SK-N-SH (cell line): ENCODE measurements around the gene LEMD1. TPM values are rescaled to one million over a fixed set of nuclear protein-coding genes. Genes with fewer than 3 reads are reported as not detected.

Experiments used
- CTCF ChIA-PET: fragments of 300-600, 350-600 bp; formaldehyde crosslinking; extraction: SDS; loops from one replicate; lab custom pipeline; 2021; lab: Yijun Ruan, JAX
- POLR2A ChIA-PET: fragments of 350-600 bp; sonication (Branson Sonifier 250); formaldehyde crosslinking; extraction: SDS; loops from one replicate; lab custom pipeline; 2020; ENCODE audit warnings: antibody characterized with exemption, inconsistent platforms; lab: Yijun Ruan, JAX
- DNase-seq: peaks from one replicate; pipeline ENCODE4 v3.0.0; 2012
- H2AFZ ChIP-seq: fragments of 200-600 bp; sonication (generic); 2 replicates; pipeline ENCODE4 v1.8.1; 2016; ENCODE audit warnings: antibody characterized with exemption, mild to moderate bottlenecking, low read depth
- H3F3A ChIP-seq: fragments of 200-600 bp; sonication (generic); replicated peaks from 2 replicates; pipeline ENCODE3; 2016; ENCODE audit warnings: antibody characterized with exemption, mild to moderate bottlenecking; ENCODE audit not compliant: insufficient read depth
- H3K27ac ChIP-seq, 2 experiments: fragments of 200-500 bp in 1 of 2; fragments of 200-600 bp in 1 of 2; sonication (Bioruptor generic) in 1 of 2; sonication (generic), shearing (Covaris generic) in 1 of 2; 2 replicates each; pipeline versions ENCODE4 v1.5.1 to v1.6.1; 2014 to 2016; ENCODE audit warnings: low read depth in 2 of 2, inconsistent platforms in 1 of 2, low read length in 1 of 2, mild to moderate bottlenecking in 1 of 2, mixed read lengths in 1 of 2
- H3K27me3 ChIP-seq: fragments of 200-600 bp; sonication (generic), shearing (Covaris generic); 2 replicates; pipeline ENCODE4 v1.6.1; 2016; ENCODE audit warnings: mixed run types; ENCODE audit not compliant: insufficient read depth
- H3K36me3 ChIP-seq, 2 experiments: fragments of 200-500 bp in 1 of 2; fragments of 200-600 bp in 1 of 2; sonication (Bioruptor generic) in 1 of 2; sonication (generic) in 1 of 2; replicated peaks in 1 of 2; 2 replicates each; pipeline versions ENCODE3 to v1.5.1; 2014 to 2016; ENCODE audit warnings: low read length in 1 of 2, mild to moderate bottlenecking in 1 of 2; ENCODE audit not compliant: insufficient read depth in 2 of 2, control insufficient read depth in 1 of 2
- H3K4me1 ChIP-seq, 2 experiments: fragments of 200-500 bp in 1 of 2; fragments of 200-600 bp in 1 of 2; sonication (Bioruptor generic) in 1 of 2; sonication (generic), shearing (Covaris generic) in 1 of 2; 2 replicates each; pipeline versions ENCODE4 v1.5.1 to v1.6.1; 2014 to 2016; ENCODE audit warnings: low read depth in 1 of 2, low read length in 1 of 2, mixed run types in 1 of 2; ENCODE audit not compliant: insufficient read depth in 2 of 2, control insufficient read depth in 1 of 2
- H3K4me2 ChIP-seq: fragments of 200-600 bp; sonication (generic), shearing (Covaris generic); 2 replicates; pipeline ENCODE4 v1.6.1; 2017; ENCODE audit warnings: mixed run types
- H3K4me3 ChIP-seq, 2 experiments: fragments of 200-500 bp in 1 of 2; fragments of 200-600 bp in 1 of 2; sonication (Bioruptor generic) in 1 of 2; sonication (generic), shearing (Covaris generic) in 1 of 2; 2 replicates each; pipeline versions ENCODE4 v1.5.1 to v1.8.1; 2014 to 2016; ENCODE audit warnings: low read depth in 2 of 2, inconsistent platforms in 1 of 2, low read length in 1 of 2, mild to moderate bottlenecking in 1 of 2, mixed read lengths in 1 of 2, moderate library complexity in 1 of 2
- H3K79me2 ChIP-seq: fragments of 200-600 bp; sonication (generic); 2 replicates; pipeline ENCODE4 v1.8.1; 2017; ENCODE audit warnings: mild to moderate bottlenecking; ENCODE audit not compliant: insufficient read depth
- H3K9ac ChIP-seq: fragments of 200-600 bp; sonication (generic); 2 replicates; pipeline ENCODE4 v1.6.1; 2017; ENCODE audit warnings: mixed run types
- H3K9me2 ChIP-seq: fragments of 200-600 bp; sonication (generic); 2 replicates; pipeline ENCODE4 v1.6.1; 2017; ENCODE audit warnings: mixed run types
- H3K9me3 ChIP-seq: fragments of 200-600 bp; sonication (generic); 2 replicates; pipeline ENCODE4 v1.6.1; 2017; ENCODE audit warnings: mixed run types, mild to moderate bottlenecking, moderate library complexity
- H4K20me1 ChIP-seq: fragments of 200-600 bp; sonication (generic); 2 replicates; pipeline ENCODE4 v1.6.1; 2017; ENCODE audit warnings: mild to moderate bottlenecking, mixed run types; ENCODE audit not compliant: insufficient read depth
- ELF1 ChIP-seq: IDR thresholded peaks from 2 replicates; pipeline ENCODE4 v1.4.0; 2012
- EP300 ChIP-seq, 2 experiments: IDR thresholded peaks; 2 replicates each; pipeline versions ENCODE4 v1.4.0 to v1.6.1; 2012; ENCODE audit warnings: borderline replicate concordance in 1 of 2, low read depth in 1 of 2, low read length in 1 of 2
- EZH2phosphoT487 ChIP-seq: fragments of 200-600 bp; sonication (generic); IDR thresholded peaks from 2 replicates; pipeline ENCODE4 v1.6.1; 2017; ENCODE audit warnings: low read depth, mixed run types, mild to moderate bottlenecking, antibody characterized with exemption, moderate library complexity, borderline replicate concordance
- FOSL2 ChIP-seq: IDR thresholded peaks from 2 replicates; pipeline ENCODE4 v1.4.0; 2012; ENCODE audit warnings: low read depth, mild to moderate bottlenecking, moderate library complexity, borderline replicate concordance
- FOXM1 ChIP-seq: IDR thresholded peaks from 2 replicates; pipeline ENCODE4 v1.4.0; 2012; ENCODE audit warnings: low read depth, mild to moderate bottlenecking
- GABPA ChIP-seq: IDR thresholded peaks from 2 replicates; pipeline ENCODE4 v1.4.0; 2012; ENCODE audit warnings: low read depth, mild to moderate bottlenecking
- GATA2 ChIP-seq: sonication (generic); formaldehyde crosslinking; IDR thresholded peaks from 2 replicates; pipeline ENCODE4 v1.5.0; 2020; ENCODE audit warnings: mild to moderate bottlenecking, missing genetic modification reagents
- MEF2A ChIP-seq: IDR thresholded peaks from 2 replicates; pipeline ENCODE4 v1.4.0; 2012; ENCODE audit warnings: low read depth, borderline replicate concordance
- MXI1 ChIP-seq: IDR thresholded peaks from 2 replicates; pipeline ENCODE4 v1.6.1; 2012; ENCODE audit warnings: mild to moderate bottlenecking, low read depth, low read length, improper control_type of control experiment
- NRF1 ChIP-seq: IDR thresholded peaks from 2 replicates; pipeline ENCODE4 v1.6.1; 2012; ENCODE audit warnings: low read depth, mild to moderate bottlenecking, low read length
- RAD21 ChIP-seq: IDR thresholded peaks from 2 replicates; pipeline ENCODE4 v1.6.1; 2012; ENCODE audit warnings: mild to moderate bottlenecking, low read length
- TCF12 ChIP-seq: IDR thresholded peaks from 2 replicates; pipeline ENCODE4 v1.4.0; 2012
- TEAD4 ChIP-seq: IDR thresholded peaks from 2 replicates; pipeline ENCODE4 v1.4.0; 2012; ENCODE audit warnings: mild to moderate bottlenecking, borderline replicate concordance; ENCODE audit not compliant: insufficient read depth
- WGBS: methylation state at CpG from one replicate; pipeline ENCODE4 v1.1.6; 2017; ENCODE audit warnings: low lambda C conversion rate; 5-methylcytosine and 5-hydroxymethylcytosine counted together
- polyA plus RNA-seq, 3 experiments: library from polyadenylated mRNA; depleted of rRNA; stranded (reverse); fragments of >200 nt; gene quantifications; 2 replicates each; pipeline ENCODE4 v1.2.3, GENCODE V29; 2012
- TF ChIP-seq, protein P1 (sequence below): fragments of 150-350 bp; IDR thresholded peaks from 2 replicates; pipeline ENCODE4 v1.6.1; 2017; ENCODE audit warnings: antibody characterized with exemption, low read length, low read depth, borderline replicate concordance
- TF ChIP-seq, protein P2 (sequence below): IDR thresholded peaks from 2 replicates; pipeline ENCODE4; 2012
- TF ChIP-seq, protein P3 (sequence below): fragments of 200-600 bp; sonication (generic); IDR thresholded peaks from 2 replicates; pipeline ENCODE4 v1.6.1; 2017; ENCODE audit warnings: antibody characterized with exemption, mild to moderate bottlenecking, moderate library complexity
- TF ChIP-seq, protein P4 (sequence below): IDR thresholded peaks from 2 replicates; pipeline ENCODE4 v1.4.0; 2012; ENCODE audit warnings: low read depth, borderline replicate concordance
- TF ChIP-seq, protein P5 (sequence below): fragments of 150-350 bp; IDR thresholded peaks from 2 replicates; pipeline ENCODE4 v1.6.1; 2016; ENCODE audit warnings: mild to moderate bottlenecking, low read depth, low read length

The LEMD1 gene
- polyA plus RNA-seq, 1 of the 3 experiments (the other 2 are of a cell fraction) = not detected

DNA sequence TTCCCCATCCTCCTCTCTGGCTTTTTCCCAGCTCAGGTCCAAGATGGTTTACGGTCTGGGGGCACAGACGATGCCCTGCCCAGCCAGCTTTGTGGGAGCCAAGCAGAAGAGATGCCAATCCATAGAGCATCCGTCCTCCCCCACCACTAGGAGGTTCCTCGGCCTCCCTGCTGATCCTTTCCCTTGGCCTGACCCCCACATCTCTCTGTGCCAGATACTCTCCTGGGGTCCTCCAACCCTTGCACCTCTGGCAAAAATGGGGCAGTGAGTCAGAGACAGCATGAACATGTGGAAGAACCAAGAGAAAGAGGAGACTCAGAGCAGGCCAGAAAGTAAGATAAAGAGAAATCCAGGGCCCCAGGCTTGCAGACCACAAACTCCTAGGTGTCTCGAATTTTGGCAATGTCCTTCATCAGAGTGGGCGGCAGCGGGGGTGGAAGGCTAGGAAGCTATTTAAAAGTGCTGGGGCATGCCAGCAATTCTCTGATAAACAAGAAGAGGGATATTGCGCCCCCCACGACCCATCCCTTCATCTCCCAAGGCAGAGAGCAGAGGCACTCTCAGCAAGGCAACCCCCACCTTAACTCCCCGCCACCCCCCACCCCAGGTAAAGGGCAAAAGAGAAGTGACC, 22.6 kb upstream of the LEMD1 start:
- Histone ChIP-seq H3K4me1 (peaks cover 0 to 6% of the 10 kb centered on the region in 2 experiments; a peak in 2 of 4 replicates), H3K9me2 (no peaks in the 10 kb centered on the region), H3K4me2 (no peak overlapping the region), H3F3A (no peaks in the 10 kb centered on the region)
- no peak for TF ChIP-seq FOSL2
- TF ChIP-seq, all 33 proteins: peak for 0
- Histone ChIP-seq H4K20me1 (no peaks in the 10 kb centered on the region), H3K36me3 (no peaks in the 10 kb centered on the region), H3K4me3 (no peak overlapping the region), H3K9me3 (no peaks in the 10 kb centered on the region), H2AFZ (no peak overlapping the region), H3K9ac (no peak overlapping the region), H3K79me2 (no peaks in the 10 kb centered on the region), H3K27ac (no peak overlapping the region), H3K27me3 (peaks cover 23% of the 10 kb centered on the region; the same call in 1 of the 2 replicates)
- ChIA-PET CTCF (interaction anchor here (0.9 to 1.4 kb wide), 4 partner anchors 25 to 85 kb away, joined by 3 to 7 read pairs (median 4); no protein-coding TSS in a partner anchor), POLR2A (no interaction called here)
- WGBS = 50% methylated on average over 9 of the region's 10 CpGs
- no peak for DNase-seq

DNA sequence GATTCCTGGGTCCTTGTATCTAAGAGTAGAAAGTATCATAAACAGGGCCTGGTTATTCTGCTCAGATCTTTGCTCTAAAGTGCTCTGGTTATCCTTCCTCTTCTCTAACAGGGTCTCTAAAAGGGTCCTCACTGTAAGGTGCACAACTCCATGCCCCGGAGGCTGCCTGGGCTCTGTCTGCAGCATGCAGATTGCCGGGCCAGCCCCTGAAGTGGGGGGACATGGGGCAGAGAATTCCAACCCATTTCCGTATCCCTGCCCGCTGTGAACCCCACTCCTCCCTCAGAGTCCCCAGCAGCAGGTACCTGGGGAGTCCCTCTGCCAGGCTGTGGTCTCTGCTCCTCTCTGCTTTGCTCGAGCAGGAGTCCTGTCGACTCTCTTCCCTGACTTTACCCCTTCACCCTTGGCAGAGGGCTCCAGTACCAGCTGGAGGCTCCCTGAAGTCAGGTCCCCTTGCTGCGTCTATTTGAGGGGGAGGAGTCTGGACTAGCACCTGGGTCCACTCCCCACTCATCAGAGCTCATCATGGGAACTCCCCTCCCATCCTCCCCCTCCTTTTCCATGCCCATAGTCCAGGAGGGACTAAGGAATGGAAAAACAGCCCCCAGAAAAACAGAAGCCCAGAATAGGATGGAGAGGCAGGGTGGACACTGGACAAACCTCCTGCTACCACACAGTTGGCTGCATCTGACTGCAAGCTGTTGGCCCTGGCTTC, 21.9 kb upstream of the LEMD1 start:
- no peaks in the 10 kb centered on the region for H4K20me1 ChIP-seq
- no peak for DNase-seq
- ChIA-PET POLR2A (no interaction called here), CTCF (interaction anchor here (0.8 to 1.1 kb wide), 3 partner anchors 41 to 85 kb away, joined by 3 read pairs; no protein-coding TSS in a partner anchor)
- H3K4me1 ChIP-seq = peaks cover under 1 to 6% of the 10 kb centered on the region in 2 experiments; a peak in 2 of 4 replicates
- no peaks in the 10 kb centered on the region for H3K79me2 ChIP-seq
- no peak overlapping the region for H3K4me3 ChIP-seq
- H3K27me3 ChIP-seq = peaks cover 24% of the 10 kb centered on the region; the same call in 1 of the 2 replicates
- H3K36me3 ChIP-seq = no peaks in the 10 kb centered on the region
- WGBS = 47% methylated on average over 7 of the region's 7 CpGs
- no peak overlapping the region for H3K9ac ChIP-seq
- no peaks in the 10 kb centered on the region for H3K9me2 ChIP-seq
- H3K9me3 ChIP-seq = no peaks in the 10 kb centered on the region
- no peak overlapping the region for H3K4me2 ChIP-seq
- H2AFZ ChIP-seq = no peak overlapping the region
- no peak overlapping the region for H3K27ac ChIP-seq
- TF ChIP-seq, protein P1, sequence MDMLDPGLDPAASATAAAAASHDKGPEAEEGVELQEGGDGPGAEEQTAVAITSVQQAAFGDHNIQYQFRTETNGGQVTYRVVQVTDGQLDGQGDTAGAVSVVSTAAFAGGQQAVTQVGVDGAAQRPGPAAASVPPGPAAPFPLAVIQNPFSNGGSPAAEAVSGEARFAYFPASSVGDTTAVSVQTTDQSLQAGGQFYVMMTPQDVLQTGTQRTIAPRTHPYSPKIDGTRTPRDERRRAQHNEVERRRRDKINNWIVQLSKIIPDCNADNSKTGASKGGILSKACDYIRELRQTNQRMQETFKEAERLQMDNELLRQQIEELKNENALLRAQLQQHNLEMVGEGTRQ = no peak
- no peak for TF ChIP-seq MEF2A
- TF ChIP-seq, protein P2, sequence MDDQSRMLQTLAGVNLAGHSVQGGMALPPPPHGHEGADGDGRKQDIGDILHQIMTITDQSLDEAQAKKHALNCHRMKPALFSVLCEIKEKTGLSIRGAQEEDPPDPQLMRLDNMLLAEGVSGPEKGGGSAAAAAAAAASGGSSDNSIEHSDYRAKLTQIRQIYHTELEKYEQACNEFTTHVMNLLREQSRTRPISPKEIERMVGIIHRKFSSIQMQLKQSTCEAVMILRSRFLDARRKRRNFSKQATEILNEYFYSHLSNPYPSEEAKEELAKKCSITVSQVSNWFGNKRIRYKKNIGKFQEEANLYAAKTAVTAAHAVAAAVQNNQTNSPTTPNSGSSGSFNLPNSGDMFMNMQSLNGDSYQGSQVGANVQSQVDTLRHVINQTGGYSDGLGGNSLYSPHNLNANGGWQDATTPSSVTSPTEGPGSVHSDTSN = no peak
- TF ChIP-seq, protein P3, sequence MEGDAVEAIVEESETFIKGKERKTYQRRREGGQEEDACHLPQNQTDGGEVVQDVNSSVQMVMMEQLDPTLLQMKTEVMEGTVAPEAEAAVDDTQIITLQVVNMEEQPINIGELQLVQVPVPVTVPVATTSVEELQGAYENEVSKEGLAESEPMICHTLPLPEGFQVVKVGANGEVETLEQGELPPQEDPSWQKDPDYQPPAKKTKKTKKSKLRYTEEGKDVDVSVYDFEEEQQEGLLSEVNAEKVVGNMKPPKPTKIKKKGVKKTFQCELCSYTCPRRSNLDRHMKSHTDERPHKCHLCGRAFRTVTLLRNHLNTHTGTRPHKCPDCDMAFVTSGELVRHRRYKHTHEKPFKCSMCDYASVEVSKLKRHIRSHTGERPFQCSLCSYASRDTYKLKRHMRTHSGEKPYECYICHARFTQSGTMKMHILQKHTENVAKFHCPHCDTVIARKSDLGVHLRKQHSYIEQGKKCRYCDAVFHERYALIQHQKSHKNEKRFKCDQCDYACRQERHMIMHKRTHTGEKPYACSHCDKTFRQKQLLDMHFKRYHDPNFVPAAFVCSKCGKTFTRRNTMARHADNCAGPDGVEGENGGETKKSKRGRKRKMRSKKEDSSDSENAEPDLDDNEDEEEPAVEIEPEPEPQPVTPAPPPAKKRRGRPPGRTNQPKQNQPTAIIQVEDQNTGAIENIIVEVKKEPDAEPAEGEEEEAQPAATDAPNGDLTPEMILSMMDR = no peak
- no peak for TF ChIP-seq FOXM1
- no peak for TF ChIP-seq TCF12
- no peak for TF ChIP-seq EZH2phosphoT487
- no peak for TF ChIP-seq TEAD4
- TF ChIP-seq MXI1 = no peak
- no peak for TF ChIP-seq GABPA
- TF ChIP-seq EP300 (IDR thresholded peaks at IDR 0.05; ENCODE audit: borderline replicate concordance in 1 of 2, low read depth in 1 of 2, low read length in 1 of 2) = no peak
- no peak for TF ChIP-seq FOSL2
- no peak for TF ChIP-seq GATA2 (CRISPR knock-in tag)
- no peak for TF ChIP-seq RAD21
- TF ChIP-seq NRF1 = no peak
- TF ChIP-seq, protein P4, sequence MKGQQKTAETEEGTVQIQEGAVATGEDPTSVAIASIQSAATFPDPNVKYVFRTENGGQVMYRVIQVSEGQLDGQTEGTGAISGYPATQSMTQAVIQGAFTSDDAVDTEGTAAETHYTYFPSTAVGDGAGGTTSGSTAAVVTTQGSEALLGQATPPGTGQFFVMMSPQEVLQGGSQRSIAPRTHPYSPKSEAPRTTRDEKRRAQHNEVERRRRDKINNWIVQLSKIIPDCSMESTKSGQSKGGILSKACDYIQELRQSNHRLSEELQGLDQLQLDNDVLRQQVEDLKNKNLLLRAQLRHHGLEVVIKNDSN = no peak
- TF ChIP-seq ELF1 = no peak
- TF ChIP-seq, protein P5, sequence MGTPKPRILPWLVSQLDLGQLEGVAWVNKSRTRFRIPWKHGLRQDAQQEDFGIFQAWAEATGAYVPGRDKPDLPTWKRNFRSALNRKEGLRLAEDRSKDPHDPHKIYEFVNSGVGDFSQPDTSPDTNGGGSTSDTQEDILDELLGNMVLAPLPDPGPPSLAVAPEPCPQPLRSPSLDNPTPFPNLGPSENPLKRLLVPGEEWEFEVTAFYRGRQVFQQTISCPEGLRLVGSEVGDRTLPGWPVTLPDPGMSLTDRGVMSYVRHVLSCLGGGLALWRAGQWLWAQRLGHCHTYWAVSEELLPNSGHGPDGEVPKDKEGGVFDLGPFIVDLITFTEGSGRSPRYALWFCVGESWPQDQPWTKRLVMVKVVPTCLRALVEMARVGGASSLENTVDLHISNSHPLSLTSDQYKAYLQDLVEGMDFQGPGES = no peak
- H3F3A ChIP-seq = no peaks in the 10 kb centered on the region
